COLO829 (cell line): ENCODE measurements around the gene PCBP4.
A peak's percentile ranks its signal among the peaks of the same experiment; 100 is the strongest.
"Not testable (repeated sequence)": the region's sequence is repeated elsewhere in the genome, so short reads cannot be mapped to it uniquely, and the experiment has no call there.

Source experiments
- DNase-seq: peaks from one replicate; pipeline ENCODE4 v3.0.0; 2012; ENCODE audit warnings: low spot score

PCBP4 gene

DNA sequence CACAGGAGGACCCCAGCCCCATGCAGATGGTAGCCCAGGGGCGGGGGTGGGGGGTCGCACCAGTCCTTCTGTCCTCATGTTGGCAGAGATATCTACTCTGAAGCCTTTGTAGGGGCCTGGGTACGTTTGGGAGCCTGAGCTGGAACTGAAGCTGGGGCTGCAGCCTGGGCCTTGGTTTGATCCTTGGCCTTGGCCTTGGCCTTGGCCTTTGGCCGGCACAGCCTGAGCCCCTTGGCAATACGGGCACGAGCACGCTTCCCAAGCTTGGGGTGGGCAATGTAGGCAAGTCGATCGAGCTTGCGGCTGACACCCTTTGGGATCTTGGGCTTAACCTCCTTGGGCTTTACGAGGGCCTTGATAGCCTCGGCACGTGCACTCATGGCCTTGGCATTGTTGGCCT lies 26.4 kb upstream of the PCBP4 start:
- not testable (repeated sequence) for DNase-seq

DNA sequence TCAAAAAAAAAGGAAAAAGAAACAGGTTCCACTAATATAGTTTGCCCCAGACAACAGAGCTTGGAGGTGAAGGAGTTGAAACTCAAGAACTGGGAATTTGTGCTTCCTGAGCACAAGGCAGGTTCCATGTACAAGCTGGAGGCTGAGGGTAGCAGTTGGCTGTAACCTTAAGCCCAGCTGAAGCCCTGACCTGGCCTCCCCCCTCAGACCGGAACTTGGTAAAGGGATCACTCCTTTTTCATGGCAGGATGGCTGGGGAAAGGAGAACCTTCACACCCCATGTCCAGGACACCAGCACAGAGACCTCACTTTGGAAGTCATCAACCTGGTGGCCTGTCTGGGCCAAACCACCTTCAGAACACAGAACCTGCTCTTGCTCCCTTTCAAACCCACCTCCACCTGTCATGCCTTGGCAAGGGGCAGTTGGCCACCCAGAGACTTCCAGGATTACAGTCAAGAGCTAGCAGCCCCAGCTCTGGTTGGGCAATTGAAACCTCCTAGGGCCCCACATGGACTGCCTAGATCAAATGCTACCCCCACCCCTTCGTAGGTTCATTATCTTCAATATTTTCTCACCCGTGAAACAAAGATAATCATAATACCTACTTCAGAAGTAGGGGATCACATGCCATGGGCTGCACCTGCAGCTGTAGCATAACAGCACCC lies 24.9 kb upstream of the PCBP4 start:
- DNase-seq = no peak

DNA sequence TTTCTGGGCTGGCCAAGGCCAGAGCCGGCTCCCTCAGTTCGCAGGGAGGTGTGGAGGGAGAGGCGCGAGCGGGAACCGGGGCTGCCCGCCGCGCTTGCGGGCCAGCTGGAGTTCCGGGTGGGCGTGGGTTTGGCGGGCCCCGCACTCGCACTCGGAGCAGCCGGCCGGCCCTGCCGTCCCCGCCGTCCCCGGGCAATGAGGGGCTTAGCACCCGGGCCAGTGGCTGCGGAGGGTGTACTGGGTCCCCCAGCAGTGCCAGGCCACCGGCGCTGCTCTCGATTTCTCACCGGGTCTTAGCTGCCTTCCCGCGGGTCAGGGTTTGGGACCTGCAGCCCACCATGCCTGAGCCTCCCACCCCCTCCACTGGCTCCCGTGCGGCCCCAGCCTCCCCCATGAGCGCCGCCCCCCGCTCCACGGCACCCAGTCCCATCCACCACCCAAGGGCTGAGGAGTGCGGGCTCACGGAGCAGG lies 23.3 kb upstream of the PCBP4 start:
- DNase-seq = not testable (repeated sequence)

DNA sequence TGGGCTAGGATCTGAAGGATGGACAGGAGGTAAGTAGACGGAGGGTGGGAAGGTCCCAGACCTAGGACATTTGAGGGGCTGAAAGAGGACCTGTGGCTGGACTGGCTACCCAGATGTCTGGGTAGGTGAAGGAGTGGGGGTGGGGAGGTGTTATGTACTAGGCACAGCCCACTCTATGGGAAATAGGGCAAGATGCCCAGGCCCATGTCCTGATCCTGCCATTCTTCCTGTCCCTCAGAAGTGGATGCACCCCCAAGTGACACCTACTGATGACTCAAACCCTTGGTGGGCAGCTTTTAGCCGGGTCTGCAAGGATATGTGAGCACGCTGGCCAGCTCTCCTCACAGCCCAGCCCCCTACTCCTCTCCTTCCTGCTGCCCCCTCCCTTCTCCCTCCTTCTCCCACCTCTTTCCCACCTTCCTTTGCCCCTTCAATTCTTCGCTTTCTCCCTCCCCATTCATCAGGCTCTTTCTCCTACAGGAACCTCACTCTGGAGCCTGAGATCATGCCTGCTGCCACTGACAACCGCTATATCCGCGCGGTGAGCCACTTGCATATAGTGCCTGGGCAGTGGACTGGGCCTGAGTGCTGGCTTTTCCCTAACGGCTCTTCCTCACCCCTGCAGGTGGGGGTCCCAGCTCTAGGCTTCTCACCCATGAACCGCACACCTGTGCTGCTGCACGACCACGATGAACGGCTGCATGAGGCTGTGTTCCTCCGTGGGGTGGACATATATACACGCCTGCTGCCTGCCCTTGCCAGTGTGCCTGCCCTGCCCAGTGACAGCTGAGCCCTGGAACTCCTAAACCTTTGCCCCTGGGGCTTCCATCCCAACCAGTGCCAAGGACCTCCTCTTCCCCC lies 21.3 kb upstream of the PCBP4 start:
- no peak for DNase-seq

DNA sequence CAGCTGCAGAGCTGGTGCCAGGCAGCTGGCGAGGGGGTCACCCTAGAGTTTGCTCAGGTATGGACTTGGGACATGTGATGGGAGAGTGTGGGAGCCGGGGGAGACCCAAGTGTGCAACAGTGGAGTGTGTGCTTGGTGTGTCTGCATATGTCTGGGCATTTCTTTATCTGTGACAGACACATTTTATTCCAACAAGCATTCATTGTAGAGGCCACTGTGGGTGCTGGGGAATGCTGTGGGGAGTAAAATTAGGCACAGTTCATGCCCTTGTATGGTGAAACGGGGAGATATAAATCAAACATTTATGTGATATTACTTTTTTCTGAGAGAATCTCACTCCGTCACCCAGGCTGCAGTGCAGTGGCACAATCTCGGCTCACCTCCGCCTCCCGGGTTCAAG lies 20.3 kb upstream of the PCBP4 start:
- no peak for DNase-seq

DNA sequence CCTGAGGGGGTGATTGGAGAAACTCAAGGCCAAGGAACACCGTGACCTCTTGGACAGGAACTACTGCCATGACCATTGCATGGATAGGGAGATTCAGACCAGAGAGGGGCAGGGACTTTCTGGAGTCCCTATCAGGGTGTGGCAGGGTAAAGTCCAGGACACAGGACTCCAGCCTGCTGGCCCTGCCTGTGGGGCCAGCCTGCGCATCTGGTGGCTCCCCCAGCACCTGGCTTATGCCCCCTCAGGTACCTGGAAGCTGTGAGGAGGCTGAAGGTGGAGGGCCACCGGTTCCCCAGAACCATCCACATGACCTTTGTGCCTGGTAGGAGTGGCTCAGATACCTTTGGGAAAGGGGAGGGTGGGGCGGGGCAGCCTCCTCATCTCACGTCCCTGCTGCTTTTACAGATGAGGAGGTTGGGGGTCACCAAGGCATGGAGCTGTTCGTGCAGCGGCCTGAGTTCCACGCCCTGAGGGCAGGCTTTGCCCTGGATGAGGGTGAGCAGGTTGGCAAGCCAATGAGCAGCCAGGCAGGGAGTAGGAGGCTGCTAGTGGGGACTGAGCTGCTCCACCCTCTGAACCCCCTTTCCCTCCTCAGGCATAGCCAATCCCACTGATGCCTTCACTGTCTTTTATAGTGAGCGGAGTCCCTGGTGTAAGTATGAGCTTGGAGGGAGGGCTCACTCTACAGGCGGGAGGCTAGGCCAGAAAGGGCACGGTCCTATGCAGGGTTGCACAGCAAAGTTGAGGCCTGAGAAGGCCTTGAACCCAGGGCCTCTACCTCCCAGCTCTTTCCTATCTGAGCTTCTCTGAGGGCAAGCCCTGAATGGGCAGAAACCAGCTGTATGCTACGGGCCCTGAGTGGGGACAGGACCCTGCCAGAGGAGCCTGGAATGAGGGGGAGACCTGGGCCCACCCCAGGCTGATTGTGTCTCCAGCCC lies 19.0 kb upstream of the PCBP4 start:
- no peak for DNase-seq

DNA sequence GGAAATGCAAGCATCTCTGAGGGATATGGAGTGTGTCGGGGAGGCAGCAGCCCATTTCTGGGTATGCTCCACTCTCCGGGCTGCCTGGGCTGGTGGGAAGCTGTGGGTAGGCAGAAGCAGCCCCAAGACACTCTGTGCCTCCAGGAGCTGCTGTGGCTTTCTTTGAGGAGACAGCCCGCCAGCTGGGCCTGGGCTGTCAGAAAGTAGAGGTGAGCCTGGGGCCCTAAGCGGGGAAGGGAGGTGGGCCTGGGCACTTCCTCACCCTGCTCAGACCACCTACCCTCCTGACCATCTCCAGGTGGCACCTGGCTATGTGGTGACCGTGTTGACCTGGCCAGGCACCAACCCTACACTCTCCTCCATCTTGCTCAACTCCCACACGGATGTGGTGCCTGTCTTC lies 17.8 kb upstream of the PCBP4 start:
- DNase-seq = no peak

DNA sequence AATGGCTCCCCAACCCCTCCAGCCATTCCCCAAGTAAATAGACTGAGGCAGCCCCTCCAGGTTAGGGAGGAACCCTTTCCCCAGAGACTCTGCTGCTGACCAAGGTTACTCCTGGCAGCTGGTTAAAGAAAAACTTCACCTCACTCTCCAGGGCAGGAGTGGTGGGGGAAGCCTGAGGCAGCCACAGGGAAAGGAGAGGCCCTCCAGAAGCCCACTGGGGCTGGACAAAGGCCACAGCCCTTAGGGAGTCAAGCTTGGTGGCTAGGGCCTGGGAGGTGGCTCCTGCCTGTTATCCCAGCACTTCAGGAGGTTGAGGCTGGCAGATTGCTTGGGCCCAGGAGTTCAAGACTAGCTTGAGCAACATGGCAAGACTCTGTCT lies 17.0 kb upstream of the PCBP4 start:
- no peak for DNase-seq

DNA sequence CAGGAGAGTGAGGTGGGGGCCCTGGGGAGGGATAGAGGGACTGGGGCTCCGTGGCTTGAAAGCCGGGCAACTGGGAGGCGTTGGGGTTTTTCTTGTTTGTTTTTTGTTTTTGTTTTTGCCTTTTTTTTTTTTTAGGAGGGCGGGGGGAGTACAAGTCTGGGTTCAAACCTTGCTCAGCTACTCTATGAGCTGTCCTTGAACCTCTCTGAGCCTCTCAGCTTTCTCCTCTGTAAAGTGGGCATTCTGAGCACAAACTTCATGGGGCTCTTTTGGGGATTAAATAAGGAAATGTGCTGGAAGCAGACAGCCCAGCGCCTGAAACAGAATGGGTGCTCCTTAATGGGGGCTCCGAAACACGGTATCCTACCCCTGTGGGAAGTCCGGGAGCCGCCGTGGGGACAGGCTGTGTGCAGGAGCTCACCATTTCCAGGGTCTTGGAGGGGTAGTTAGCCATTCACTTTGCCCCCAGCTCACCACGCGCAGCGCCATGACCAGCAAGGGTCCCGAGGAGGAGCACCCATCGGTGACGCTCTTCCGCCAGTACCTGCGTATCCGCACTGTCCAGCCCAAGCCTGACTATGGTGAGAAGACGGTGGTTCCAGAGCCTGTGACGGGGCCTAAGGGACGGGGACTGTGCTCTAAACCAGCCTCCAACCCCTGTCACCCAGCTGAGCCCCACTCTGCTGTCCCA lies 16.5 kb upstream of the PCBP4 start:
- DNase-seq = no peak

DNA sequence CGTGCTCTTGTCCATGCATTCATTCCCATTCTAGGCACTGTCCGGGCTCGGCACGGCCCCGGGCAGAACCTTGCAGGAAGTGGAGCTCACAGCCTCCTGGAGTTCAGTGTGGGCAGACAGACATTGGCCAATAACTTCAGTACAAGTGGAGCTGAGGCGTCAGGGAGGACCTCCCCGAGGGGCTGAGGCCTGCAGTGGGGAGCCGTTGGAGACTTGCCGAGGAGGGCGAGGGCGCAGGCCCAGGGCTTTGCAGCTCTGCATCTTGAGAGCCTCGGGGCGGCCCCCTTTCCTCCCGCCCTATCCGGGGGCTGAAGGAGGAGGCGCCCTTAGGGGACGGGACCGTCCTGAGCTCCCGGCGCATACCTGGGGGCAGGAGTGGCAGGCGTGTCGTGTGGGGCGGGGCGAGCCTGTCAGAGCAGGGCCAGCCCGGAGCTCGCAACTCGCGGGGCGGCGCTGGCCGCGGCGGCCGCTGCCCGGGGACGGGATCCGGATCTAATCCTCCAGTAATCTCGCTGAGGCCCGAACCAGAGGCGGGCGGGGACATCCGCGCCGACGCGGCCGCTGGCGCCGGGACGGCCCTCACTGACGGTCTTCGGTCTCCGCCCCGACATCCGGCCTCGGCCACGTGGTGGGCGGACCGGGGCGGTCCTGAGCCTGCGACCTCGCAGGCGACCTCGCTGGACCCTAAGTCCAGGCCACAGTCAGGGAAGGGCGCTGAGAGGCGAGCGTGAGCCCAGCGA lies 15.8 kb upstream of the PCBP4 start, which contains the start of gene ACY1:
ACY1 (plus strand) TSS at position 698 of the 740 bp plus-strand sequence. CDS start 530 bp downstream, outside the sequence.
- peak; percentile 98 for DNase-seq

DNA sequence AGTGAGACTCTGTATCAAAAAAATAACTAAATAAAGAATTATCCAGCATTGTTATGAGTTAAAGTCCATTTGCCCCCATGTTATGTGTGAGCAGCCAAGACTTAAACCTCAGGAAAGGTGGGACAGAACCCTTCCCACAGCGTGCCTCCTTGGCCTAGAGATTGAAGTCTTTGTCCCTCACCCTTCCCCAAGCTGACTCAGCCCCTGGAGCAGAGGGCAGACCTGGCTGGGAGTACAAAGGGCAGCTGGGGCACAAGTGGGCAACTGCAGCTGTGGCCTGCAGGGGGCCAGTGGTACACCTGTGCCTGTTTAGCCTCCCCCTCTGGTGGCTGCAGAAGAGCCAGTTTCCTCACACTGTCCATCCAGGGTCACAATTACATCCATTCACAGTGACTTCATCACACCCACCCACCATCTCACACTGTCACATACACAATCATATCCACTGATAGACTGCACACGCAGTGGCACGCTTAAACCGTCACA lies 15.1 kb upstream of the PCBP4 start:
- DNase-seq = peak; percentile 84

DNA sequence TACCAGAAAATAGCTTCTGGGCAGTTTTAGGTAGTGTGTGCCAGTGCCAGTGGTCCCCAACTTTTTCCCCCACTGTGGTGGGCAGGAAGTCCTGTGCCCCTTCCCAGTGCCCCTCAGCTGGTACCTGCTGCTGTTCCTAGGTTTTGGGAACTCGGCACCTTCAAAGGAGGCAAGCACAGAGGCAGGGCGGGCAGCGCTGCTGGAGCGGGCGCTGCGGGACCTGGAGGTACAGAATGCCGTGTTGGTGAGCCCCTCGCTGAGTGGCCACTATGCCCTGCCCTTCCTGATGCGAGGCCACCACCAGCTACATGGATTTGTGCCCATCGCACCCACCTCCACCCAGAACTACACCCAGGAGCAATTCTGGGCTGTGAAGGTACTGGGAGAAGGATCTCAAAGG lies 13.0 kb upstream of the PCBP4 start:
- DNase-seq = no peak

DNA sequence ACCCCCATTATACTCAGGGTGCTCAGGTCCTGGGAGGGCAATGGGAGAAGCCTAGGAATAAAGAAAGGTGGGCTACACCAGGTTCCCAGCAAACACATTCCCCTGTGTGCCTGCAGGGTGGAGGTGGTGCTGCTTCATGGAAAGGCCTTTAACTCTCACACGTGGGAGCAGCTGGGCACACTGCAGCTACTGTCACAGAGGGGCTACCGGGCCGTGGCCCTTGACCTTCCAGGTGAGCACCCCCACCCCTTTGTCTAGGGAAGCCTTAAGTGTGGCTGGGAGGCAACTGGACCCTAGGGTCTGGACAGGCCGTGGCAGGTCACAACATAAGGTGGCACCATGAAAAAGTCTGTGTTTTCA lies 10.9 kb upstream of the PCBP4 start:
- DNase-seq = no peak

DNA sequence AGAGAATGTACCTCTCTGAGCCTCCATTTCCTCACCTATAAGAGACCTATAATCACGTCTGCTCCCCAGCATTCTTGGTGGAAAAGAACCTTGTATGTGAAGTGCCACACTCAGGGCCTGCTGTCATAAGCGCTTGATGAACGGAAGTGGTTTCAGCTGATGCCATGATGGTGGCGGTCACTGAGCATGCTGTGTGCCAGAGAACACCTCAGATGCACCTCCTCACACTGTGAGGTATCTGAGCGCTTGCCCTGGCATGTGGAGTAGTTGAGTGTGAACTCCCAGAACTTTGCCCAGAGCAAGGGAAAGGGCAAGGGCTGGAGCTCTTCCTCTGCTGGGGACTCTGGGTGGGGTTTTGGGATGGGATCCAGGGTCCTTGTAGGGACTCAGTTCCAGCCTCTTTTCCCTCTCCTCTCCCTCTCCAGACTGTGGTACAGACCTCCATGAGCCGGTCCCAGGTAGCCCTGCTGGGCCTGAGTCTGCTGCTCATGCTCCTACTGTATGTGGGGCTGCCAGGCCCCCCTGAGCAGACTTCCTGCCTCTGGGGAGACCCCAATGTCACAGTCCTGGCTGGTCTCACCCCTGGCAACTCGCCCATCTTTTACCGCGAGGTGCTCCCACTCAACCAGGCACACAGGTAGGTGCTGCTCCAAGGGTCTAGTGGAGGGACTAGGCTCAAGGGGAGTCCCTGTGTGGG lies 10.3 kb upstream of the PCBP4 start:
- DNase-seq = no peak

DNA sequence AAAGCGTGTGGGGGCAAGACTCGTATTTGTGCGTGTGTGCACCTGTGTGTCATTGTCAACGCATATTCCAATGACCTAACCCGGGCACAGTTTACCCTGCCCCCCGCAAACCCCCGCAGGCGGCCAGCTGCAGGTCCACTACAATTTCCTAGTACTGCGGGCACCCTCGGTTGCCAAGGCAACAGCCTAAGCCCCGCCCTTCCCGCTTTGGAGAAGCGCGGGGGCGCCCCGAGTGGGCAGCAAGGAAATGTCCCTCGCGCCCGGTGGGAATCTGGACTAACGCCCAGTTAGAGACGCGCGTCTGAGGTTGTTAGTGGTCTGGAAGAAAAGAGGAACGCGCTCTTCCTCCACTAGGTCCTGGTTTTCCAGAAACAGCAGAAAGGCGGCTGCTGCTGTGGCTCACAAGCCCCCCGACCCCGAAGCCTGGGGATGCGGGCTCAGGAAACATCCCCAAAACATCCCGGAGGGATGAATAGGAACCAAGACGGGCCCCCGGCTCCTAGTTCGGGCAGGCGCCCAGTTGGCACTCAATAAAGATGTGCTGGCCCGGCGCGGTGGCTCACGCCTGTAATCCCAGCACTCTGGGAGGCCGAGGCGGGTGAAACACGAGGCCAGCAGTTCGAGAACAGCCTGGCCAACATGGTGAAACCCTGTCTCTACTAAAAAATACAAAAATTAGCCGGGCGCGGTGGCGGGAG lies 8.7 kb upstream of the PCBP4 start:
- peak; percentile 61 for DNase-seq

DNA sequence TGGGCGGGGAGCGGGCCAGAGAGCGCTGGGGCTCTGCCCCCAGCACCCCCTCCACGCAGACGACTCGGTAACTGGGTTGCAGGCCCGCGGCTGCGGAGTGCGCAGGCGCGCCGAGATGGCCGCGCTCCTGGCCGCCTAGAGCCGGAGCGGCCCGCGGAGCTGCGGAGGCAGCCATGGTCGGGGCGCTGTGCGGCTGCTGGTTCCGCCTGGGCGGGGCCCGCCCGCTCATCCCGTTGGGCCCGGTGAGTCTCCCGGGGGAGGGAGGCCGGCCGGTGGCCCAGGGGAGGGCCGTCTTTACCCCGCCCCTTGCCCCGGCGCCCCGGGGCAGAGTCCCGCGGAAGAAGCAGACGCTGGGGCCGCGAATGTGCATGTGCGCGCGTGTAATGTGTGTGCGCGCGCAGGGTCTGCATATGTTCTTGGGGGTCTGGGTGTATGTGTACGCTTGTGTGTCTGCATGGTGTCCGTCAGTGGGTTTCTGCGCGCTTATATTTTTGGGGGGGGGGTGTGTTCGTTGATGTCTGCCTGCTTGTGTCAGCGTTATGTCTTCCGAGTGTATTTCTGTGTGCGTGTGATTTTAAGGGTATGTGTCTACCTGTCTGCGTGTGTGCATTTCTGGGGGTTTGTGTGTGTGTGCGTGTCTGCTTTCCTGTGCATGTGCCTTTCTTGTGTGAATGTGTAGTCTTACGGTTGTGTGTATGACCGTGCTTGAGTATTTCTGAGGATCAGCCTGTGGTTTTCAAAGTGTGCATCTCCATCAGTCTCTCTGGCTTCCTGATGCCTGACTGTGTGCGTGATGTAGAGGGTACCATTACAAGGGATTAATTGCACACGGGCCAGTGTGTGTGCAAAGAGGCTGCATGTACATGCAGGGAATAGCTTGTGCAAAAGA lies 8.0 kb upstream of the PCBP4 start, which contains the start of gene ABHD14A:
ABHD14A (plus strand) TSS at position 102 of the 889 bp plus-strand sequence; CDS start at position 174, 72 bp downstream.
- peak; percentile 72 for DNase-seq

DNA sequence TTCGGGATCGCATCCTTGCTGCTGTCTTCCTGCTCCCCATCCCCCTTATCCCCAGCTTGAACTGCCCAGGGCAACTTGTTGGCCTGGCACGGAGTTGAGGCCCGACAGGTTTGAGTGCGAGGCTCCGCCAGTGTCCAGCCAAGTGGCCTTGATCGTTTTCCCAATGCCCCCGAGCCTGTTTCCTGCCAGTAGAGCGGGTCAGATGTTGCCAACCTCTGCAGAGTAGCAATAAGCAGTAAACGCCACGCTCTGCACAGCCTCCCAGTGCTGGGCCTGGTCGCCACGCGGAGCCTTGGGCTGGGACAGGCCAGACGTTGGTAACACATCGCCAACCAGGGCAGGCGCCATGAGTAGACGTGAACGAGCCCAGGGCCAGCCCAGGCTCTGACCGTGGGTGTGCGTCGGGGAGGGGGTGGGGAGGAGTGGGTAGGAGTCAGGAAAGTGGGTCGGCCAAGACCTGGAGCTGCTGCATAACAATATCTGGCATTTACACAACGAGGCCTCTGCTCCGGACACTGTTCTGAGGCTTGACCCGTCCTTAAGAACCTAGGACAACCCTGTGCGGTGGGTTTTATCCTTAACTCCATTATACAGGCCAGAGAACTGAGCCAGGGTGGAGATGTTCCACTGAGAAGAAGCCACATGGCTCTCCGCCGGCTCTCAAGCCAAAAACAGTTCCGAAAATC lies 7.2 kb upstream of the PCBP4 start:
- DNase-seq = no peak

DNA sequence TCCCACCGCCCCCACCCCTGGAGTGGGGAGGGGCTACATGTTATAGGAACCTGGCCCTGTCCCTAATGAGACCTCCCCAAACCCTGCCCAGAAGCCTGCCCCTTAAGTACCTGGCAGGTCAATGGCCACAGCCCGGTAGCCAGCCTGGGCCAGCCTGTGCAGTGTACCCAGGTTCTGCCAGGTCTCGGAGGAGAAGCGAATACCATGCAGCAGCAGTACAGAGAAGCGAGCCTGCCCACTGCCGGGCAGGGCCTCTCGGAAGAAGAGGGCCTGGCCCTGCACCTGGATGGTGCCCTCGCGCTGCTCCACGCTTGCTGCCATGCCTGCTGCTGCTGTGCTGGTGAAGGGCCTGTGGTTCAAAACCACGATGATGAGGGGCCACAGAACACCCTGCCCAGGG lies 4.1 kb upstream of the PCBP4 start:
- no peak for DNase-seq
